Duodenal mucosa (tissue), 2 donors: ENCODE measurements around the gene MXI1.
"Not testable (repeated sequence)": the region's sequence is repeated elsewhere in the genome, so short reads cannot be mapped to it uniquely, and the experiment has no call there.

ENCODE experiments used
- H3K27ac ChIP-seq: one replicate; pipeline ENCODE4 v1.7.0; 2013; ENCODE audit warnings: low read depth, low read length
- H3K27me3 ChIP-seq, 2 donors: one replicate each; pipeline ENCODE4 v1.7.0; 2013; ENCODE audit warnings: low read length in 2 of 2, control low read depth in 1 of 2; ENCODE audit not compliant: insufficient read depth in 2 of 2, control insufficient read depth in 1 of 2
- H3K36me3 ChIP-seq, 2 donors: one replicate each; pipeline ENCODE4 v1.7.0; 2013; ENCODE audit warnings: low read length in 2 of 2, control low read depth in 1 of 2; ENCODE audit not compliant: insufficient read depth in 2 of 2, control insufficient read depth in 1 of 2
- H3K4me1 ChIP-seq, 2 donors: one replicate each; pipeline ENCODE4 v1.7.0; 2013; ENCODE audit warnings: low read length in 2 of 2, control low read depth in 1 of 2; ENCODE audit not compliant: insufficient read depth in 2 of 2, control insufficient read depth in 1 of 2
- H3K4me3 ChIP-seq, 2 donors: one replicate each; pipeline ENCODE4 v1.7.0; 2013; ENCODE audit warnings: low read length in 2 of 2, low read depth in 1 of 2
- H3K9ac ChIP-seq, 2 donors: one replicate each; pipeline ENCODE4 v1.7.0; 2013; ENCODE audit warnings: low read length in 2 of 2, low read depth in 1 of 2
- H3K9me3 ChIP-seq, 2 donors: one replicate each; pipeline ENCODE4 v1.7.0; 2013; ENCODE audit warnings: low read length in 2 of 2, control low read depth in 1 of 2; ENCODE audit not compliant: control insufficient read depth in 1 of 2

The MXI1 gene

GRCh38 chr10:110269374-110270318, 62.2 kb downstream of the MXI1 start:
- peak overlapping the region; percentile 63 to 69 for H3K4me3 ChIP-seq
- peaks cover 8 to 15% of the 10 kb centered on the region in 2 donors for H3K4me1 ChIP-seq
- peak overlapping the region; percentile 52 for H3K27ac ChIP-seq
- no peaks in the 10 kb centered on the region for H3K36me3 ChIP-seq
- H3K27me3 ChIP-seq = no peaks in the 10 kb centered on the region
- no peaks in the 10 kb centered on the region for H3K9me3 ChIP-seq
- H3K9ac ChIP-seq = peak overlapping the region; percentile 44 to 63

- peaks cover 8 to 15% of the 10 kb centered on the region in 2 donors for H3K4me1 ChIP-seq
- not testable (repeated sequence) for H3K4me3 ChIP-seq, H3K36me3 ChIP-seq, H3K9ac ChIP-seq, H3K9me3 ChIP-seq, H3K27ac ChIP-seq, H3K27me3 ChIP-seq
Measured at GRCh38 chr10:110272995-110273394, 65.6 kb downstream of the MXI1 start.

- H3K27ac ChIP-seq = no peak overlapping the region
- H3K27me3 ChIP-seq = no peaks in the 10 kb centered on the region
- H3K36me3 ChIP-seq = no peaks in the 10 kb centered on the region
- no peaks in the 10 kb centered on the region for H3K9me3 ChIP-seq
- H3K9ac ChIP-seq = no peak overlapping the region
- H3K4me1 ChIP-seq = peaks cover 8 to 15% of the 10 kb centered on the region in 2 donors
- H3K4me3 ChIP-seq = no peak overlapping the region
Measured at GRCh38 chr10:110273474-110273873, 66.1 kb downstream of the MXI1 start.

- no peak overlapping the region for H3K4me3 ChIP-seq
- H3K27ac ChIP-seq = no peak overlapping the region
Measured at GRCh38 chr10:110274072-110274627, 66.7 kb downstream of the MXI1 start.

GRCh38 chr10:110274647-110275046, 67.2 kb downstream of the MXI1 start:
- Histone ChIP-seq H3K27me3 (no peaks in the 10 kb centered on the region), H3K9me3 (no peaks in the 10 kb centered on the region), H3K4me3 (no peak overlapping the region), H3K27ac (no peak overlapping the region), H3K4me1 (peaks cover 0 to 13% of the 10 kb centered on the region in 2 donors), H3K9ac (no peak overlapping the region), H3K36me3 (no peaks in the 10 kb centered on the region)

More at GRCh38 chr10:110274072-110274627, 66.7 kb downstream of the MXI1 start:
- Histone ChIP-seq H3K9ac (no peak overlapping the region), H3K36me3 (no peaks in the 10 kb centered on the region), H3K4me1 (peaks cover 4 to 16% of the 10 kb centered on the region in 2 donors), H3K9me3 (no peaks in the 10 kb centered on the region), H3K27me3 (no peaks in the 10 kb centered on the region)

- H3K4me1 ChIP-seq = peaks cover 0 to 8% of the 10 kb centered on the region in 2 donors
- H3K27me3 ChIP-seq = no peaks in the 10 kb centered on the region
- no peak overlapping the region for H3K4me3 ChIP-seq
- no peaks in the 10 kb centered on the region for H3K9me3 ChIP-seq
- H3K36me3 ChIP-seq = no peaks in the 10 kb centered on the region
- no peak overlapping the region for H3K9ac ChIP-seq
- H3K27ac ChIP-seq = no peak overlapping the region
Measured at GRCh38 chr10:110275128-110275729, 67.8 kb downstream of the MXI1 start.

GRCh38 chr10:110276603-110277002, 69.2 kb downstream of the MXI1 start:
- Histone ChIP-seq H3K36me3 (no peaks in the 10 kb centered on the region), H3K9me3 (no peaks in the 10 kb centered on the region), H3K27me3 (no peaks in the 10 kb centered on the region), H3K4me3 (no peak overlapping the region), H3K4me1 (peaks cover 0 to 8% of the 10 kb centered on the region in 2 donors), H3K27ac (no peak overlapping the region), H3K9ac (no peak overlapping the region)

GRCh38 chr10:110277591-110277990, 70.2 kb downstream of the MXI1 start:
- peaks cover 0 to 8% of the 10 kb centered on the region in 2 donors for H3K4me1 ChIP-seq
- no peaks in the 10 kb centered on the region for H3K27me3 ChIP-seq
- H3K9me3 ChIP-seq = no peaks in the 10 kb centered on the region
- H3K4me3 ChIP-seq = no peak overlapping the region
- no peak overlapping the region for H3K9ac ChIP-seq
- H3K27ac ChIP-seq = no peak overlapping the region
- H3K36me3 ChIP-seq = no peaks in the 10 kb centered on the region

- Histone ChIP-seq H3K27ac (no peak overlapping the region), H3K9me3 (no peaks in the 10 kb centered on the region), H3K4me1 (peaks cover 0 to 8% of the 10 kb centered on the region in 2 donors), H3K9ac (peak overlapping the region; percentile 4 to 30), H3K36me3 (no peaks in the 10 kb centered on the region), H3K27me3 (no peaks in the 10 kb centered on the region), H3K4me3 (peak overlapping the region in 1 of 2 donors; percentile 9)
Measured at GRCh38 chr10:110278562-110279406, 71.4 kb downstream of the MXI1 start.
